Raji (cell line): ENCODE measurements around the gene MCM10.

ENCODE experiments used
- POLR2A ChIP-seq: IDR thresholded peaks from 2 replicates; pipeline ENCODE4 v1.6.1; 2011; ENCODE audit warnings: low read depth, low read length, control low read depth; ENCODE audit not compliant: insufficient read depth

MCM10 gene

GRCh38 chr10:13160934-13161856, at the start of gene MCM10:
MCM10 (plus strand) TSS chr10:13161558; CDS start chr10:13164203, 2,645 bp downstream.
- TF ChIP-seq POLR2A = peak; percentile 63

GRCh38 chr10:13113544-13113943, 47.8 kb upstream of the MCM10 start:
- no peak for TF ChIP-seq POLR2A

- TF ChIP-seq POLR2A = no peak
Measured at GRCh38 chr10:13115832-13116803, 45.2 kb upstream of the MCM10 start.

DNA sequence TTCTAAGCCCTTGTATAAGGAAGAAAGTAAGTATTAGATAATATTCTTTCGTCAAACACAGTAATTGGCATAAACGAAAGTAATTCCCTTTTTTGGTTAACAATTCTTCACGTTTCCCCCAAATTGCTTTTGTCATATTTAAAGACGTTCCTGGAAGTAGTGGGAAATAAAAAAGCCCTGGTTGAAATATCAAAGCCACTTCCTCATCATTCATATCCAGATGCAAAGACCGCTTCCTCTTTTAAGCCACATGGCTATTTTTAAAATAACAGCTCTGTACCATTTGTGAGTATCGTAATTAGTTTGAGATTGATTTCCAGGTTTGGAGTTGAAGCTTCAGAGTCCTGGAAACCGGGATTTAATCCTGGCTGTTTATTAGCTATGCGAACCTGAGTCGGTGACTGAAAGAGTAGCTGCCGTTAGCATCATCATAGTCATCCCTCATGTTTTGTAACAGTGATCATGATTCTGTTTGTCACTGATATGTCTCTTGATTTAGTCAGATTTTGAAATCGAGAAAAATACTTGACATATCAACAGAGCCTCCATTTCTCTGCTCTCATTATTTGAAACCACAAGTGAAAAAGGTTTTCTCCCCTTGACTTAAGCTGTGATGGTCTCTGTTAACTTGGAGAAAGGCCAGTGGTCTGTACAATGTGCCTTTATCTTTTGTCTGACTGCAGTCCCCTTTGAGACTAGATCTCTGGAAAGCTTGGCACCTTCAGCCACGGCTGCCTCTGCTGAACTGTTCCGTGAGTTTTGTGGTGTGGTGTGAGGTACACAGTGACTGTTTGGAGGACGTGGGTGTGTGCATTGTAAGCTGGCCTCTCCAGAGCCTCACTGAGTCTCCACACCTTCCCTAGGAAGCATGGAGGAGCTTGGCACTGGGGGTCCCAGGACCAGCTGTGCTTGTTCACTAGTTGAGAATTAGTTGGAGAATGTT, 43.2 kb upstream of the MCM10 start:
- no peak for TF ChIP-seq POLR2A

DNA sequence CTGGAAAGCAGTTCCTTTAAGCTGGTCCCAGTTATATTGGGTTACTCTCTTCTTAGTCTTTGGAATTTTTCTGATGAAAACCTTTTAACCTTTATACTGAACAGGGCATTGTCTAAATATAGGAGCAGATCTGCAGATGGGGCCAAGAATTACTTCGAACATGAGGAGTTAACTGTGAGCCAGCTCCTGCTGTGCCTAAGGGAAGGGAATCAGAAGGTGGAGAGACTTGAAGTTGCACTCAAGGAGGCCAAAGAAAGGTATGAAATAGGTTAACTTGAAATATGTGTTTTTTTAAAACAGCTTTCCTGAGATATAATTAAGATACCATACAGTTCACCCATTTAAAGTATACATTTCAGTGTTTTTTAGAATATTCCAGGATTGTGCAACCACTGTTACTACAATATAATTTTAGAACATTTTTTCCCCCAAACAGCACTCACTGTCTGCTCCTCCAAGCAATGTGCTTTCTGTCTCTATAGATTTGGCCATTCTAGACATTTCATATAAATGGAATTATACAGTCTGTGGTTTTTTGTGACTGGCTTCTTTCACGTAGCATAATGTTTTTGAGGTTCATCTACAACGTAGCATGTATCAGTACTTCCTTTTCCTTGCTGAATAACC, 42.5 kb upstream of the MCM10 start:
- no peak for TF ChIP-seq POLR2A

- no peak for TF ChIP-seq POLR2A
Measured at GRCh38 chr10:13120786-13121499, 40.4 kb upstream of the MCM10 start.

DNA sequence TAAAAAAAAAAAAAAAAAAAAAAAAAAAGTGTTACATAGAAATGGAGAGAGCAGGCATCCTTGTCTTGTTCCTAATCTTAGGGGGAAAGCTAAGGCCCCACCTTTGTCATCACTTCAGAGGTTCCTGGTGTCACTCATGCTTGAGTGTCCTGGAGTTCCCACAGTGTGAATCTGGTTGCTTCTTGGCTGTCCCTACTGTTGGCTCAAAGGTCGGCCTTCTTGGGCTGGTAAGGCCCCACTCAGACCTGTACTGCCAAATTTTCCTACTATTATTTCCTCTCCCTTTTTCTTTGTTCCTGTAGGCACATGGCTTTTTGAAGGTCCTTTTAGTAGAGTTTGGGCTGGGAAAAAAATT, 39.9 kb upstream of the MCM10 start:
- no peak for TF ChIP-seq POLR2A

GRCh38 chr10:13136651-13137050, 24.7 kb upstream of the MCM10 start:
- TF ChIP-seq POLR2A = no peak

DNA sequence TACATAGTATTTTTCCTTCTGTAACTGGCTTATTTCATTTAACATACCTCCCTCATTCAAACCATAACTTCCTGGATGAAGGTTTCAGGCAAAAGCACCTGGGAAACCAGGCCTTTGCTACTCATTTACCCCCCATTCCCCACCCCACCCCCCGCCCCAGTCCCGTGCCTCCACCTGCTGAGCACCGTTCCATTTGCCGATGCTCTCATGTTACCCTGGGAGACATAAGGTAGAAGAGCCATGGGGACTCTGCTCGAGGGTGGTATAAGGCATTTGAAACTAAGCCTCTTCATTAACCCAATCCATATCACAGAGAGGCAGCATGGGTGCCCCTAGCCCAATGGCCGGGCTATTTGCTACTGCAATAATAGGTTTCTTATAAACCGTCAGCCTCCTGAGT, 22.2 kb upstream of the MCM10 start:
- TF ChIP-seq POLR2A = no peak

DNA sequence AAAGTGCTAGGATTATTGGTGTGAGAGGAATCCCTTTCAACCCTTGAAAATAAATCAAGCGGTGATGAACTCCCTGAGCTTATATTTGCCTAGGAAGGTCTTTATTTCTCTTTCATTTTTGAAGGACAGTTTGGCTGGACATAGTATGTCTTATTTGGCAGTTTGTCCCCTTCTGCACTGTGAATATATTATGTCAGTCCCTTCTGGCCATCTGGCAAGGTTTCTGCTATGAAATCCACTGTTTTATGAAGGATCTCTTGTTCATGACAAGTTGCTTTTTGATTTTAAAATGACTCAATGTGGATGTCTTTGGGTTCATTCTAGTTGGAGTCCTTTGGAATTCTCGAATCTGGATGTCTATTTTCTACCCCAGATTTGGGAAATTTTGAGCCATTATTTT, 21.7 kb upstream of the MCM10 start:
- TF ChIP-seq POLR2A = no peak

DNA sequence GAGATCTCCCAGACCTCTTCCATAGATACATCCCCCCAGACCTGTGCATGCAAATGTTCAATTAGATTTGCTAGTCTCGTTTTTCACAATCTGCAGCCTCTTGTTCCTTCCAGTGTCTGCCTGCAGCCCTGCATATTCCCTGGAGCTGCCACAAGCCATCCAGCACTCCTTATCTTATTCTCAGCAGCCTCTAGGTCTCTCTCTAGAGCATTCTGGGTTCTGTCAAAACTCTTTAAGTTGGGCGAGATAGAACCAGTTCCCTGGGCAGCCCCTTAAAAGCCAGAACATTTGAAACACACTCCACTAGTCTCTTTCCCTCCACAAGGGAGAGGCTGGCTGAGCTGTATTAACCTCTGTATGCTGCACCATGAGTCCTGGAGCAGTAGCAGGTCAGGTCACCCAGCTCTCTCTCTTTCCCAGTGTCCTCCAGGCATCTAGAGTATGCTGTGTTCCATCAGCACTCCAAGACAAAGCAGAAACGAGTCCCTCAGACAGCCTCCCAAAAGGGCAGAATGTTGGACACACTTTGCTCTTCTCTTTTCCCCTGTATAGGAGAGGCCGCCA, 20.6 kb upstream of the MCM10 start:
- TF ChIP-seq POLR2A = no peak

DNA sequence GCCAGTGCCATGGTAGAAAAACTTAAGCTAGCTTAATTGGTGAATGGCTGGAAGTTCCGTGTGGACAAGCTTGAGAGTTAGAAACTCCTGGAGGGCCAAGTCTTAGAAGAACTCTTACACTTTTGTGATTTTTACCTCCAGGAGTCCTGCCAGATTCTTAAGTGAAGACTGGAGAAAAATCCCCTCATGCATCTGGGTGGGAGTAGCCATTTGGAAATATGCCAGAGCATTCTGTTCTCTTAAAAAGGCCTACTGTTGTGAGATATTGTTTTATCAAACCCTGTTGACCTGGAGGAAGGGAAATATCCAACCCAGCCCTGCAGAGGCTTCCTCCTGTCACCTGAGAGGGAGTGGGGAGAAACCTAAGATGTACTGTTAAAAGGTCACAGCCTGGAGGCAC, 17.6 kb upstream of the MCM10 start:
- TF ChIP-seq POLR2A = no peak

- TF ChIP-seq POLR2A = no peak
Measured at GRCh38 chr10:13144814-13145213, 16.5 kb upstream of the MCM10 start.
